ENCODE results near the gene RAET1E.
"Not testable (repeated sequence)": the region's sequence is repeated elsewhere in the genome, so short reads cannot be mapped to it uniquely, and the experiment has no call there.

Gene RAET1E

DNA sequence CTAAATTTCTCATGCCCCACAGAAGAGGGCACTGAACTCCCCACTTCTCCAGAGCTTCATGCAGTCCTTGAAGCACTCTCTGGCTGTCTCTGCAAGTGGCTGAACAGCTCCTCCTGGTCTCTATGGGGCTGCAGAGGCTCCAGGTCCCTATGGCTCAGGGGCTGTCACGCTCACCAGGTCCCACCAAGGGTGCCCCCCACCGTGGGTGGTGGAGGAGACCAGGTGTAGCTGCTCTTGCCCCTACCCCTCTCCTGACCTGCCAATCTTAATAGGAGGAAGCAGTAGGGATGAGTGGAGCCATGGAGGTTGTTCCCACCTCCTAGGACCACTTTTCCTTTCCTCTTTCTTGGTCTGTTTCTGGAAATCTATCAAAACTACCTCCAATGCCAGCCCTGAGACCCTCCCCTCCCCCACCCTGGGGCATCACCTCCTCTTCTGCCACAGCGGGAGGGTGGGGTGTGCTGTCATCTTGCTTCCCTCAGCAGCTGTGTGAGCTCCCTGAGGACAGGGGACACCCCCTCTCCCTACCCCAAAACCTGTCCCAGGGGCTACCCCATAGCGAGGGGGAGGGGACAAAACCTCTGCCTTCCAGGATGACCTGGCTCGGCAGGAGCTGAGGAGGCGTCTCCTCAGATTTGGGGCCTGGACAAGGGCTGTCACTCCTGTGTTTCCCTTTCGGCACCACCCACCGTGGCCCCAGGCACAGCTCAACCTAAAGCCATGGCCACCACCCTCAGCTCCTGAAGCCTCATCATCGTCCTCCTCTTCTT lies 12.0 kb upstream of the RAET1E start:
- DNase-seq (ENCODE audit: low spot score) = no peak

DNA sequence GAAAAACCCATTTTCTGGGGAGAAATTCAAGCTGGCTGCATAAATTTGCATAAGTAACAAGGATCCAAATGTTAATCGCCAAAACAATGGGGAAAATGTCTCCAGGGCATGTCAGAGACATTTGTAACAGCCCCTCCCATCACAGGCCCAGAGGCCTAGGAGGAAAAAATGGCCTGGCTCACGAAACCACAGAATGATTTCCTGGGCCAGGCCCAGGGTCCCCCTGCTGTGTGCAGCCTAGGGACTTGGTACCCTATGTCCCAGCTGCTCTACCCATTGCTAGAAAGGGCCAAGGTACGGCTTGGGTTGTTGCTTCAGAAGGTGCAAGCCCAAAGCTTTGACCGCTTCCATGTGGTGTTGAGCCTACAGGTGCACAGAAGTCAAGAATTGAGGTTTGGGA lies 10.6 kb upstream of the RAET1E start:
- not testable (repeated sequence) for DNase-seq (ENCODE audit: low spot score)

DNA sequence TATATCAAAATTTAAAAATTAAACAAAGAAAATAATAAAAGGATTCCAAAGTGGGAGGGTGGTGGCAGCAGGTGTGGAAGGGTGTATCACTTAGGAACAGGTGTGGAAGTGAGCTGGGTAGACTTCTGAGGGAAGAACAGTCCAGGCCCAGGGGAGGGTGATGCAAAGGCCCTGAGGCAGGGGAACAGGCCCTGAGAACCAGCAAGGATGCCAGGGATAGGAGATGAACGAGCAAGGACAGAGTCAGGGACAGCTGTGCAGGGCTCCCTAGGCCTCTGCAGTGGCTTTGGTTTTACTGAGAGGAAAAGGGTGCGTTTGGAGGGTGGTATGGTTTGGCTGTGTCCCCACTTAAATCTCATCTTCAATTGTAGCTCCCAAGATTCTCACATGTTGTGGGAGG lies 9.4 kb upstream of the RAET1E start:
- DNase-seq (ENCODE audit: low spot score) = no peak

DNA sequence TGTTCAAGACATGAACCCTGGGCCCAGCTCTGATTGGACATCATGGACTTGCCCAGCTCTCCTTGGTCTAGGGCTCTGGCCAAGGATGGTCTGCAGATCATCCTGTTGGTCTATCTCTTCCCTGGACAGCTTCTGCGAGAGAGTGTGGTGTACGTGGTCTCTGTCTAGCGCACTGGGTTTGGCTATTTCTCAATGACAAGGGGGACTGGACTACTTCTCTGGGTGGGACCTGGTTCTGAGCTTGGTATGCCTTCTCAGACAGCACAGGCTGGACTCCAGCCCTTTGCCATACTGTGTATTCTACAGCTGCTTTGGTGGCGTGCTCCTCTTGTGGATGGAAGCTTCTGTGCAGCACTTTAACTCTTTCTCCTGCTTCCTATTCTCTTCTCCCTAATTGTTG lies 8.5 kb upstream of the RAET1E start:
- no peak for DNase-seq (ENCODE audit: low spot score)

DNA sequence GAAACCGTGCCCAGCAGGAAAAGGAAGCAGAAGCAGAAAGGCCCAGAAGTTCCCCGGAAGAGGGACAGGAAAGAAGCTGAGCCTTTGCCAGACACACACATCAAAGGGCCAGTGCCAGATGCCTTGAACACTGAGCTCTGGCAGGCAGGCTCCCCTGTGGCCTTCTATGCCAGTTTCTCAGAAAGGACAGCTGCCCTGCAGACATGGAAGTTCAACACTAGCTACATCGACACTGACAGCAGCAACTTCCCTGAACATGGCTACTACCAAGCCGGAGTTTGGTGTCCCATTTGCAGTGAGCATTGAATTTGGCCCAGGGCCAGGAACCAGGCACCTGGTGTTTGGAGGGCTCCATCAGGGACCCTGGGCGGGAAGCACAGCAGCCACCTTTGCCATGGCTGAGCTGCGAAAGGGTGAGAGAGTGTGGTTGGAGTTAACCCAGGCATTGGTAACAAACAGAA lies 8.0 kb upstream of the RAET1E start:
- no peak for DNase-seq (ENCODE audit: low spot score)

DNA sequence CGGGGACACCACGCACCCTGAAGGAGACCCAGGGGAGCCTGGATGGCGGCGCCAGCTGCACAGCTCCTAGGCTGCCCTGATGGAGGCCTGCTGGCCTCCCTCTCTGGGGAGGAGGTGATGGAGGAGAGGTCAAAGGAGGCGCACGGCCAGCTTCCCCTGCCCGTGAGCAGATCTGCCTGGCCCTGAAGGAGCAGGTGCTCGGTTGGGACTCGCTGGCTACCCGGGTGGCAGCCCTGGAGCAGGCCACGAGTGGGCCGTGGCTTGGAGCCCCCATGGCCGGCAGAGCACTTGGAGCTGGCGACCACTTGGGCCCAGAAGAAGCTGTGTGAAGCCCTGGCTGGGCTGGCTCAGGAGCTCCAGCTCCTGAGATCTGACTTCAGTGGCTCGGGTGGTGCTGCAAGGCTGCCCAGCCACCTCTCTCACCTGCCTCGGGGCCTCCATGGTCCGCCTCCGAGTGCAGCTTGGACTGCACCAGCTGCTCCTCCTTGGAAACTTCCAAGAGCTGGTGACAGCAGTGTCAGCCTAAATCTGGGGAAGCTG lies 7.5 kb upstream of the RAET1E start:
- DNase-seq (ENCODE audit: low spot score) = no peak

DNA sequence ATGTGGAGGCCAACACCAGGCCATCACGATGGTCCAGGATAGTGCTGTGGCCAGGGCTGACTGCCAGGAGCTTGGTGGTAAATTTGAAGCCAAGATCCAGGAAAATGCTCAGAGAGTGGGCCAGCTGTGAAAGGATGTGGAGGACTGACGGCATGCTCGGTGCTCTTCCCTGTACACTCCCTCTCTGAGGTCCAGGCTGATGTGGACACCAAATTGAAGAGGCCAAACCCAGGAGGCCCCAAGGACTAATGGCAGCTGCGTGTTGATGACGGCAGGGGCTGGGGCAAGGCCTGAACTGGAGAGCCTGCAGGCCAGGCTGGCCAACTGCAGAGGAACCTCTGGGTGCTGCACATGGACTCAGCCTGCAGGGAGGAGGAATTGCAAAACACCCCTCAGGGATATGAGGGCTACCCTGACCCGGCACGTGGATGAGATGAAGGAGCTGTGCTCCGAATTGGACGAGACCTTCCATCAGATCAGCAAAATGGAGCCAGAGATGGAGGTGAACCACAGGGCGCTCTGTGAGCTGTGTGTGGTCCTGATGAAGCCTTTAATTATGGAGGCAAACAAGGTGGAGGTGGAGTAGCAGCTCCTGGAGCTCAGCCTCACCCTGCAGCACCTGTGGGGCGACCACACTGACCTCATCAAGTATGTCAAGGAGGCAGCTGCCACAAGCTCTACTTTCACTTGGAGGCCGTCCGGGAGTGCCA lies 6.9 kb upstream of the RAET1E start:
- no peak for DNase-seq (ENCODE audit: low spot score)

DNA sequence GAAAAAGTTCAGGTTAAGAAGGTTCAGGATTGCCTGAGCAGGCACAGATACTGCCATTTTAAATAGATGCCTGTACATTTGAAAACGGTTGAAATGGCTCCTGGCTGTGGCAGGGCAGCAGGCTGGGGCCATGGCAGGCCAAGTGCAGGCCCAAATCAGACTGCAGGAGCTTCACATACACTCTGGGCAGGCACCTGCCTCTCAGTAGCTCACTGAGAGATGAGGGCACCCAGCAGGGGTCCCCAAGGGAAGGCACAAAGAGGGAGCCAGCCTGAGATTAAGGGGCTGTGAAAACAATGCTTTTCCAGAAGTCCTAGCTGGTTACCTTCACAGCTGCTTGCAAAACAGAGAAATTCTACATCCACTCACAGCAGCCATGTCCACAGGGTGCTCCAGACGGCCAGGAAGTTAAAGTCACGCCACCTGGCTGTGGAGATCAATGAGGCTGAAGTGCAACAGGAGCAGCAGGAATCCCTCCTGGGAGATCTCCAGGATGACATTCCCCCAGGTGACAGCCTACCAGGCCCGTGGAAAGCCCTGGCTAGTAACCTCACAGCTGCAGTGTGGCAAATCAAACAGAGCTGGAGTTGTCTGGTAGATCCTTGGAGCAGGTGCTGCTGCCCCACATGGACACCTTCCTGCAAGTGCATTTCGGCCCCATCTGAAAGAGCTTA lies 6.2 kb upstream of the RAET1E start:
- no peak for DNase-seq (ENCODE audit: low spot score)

DNA sequence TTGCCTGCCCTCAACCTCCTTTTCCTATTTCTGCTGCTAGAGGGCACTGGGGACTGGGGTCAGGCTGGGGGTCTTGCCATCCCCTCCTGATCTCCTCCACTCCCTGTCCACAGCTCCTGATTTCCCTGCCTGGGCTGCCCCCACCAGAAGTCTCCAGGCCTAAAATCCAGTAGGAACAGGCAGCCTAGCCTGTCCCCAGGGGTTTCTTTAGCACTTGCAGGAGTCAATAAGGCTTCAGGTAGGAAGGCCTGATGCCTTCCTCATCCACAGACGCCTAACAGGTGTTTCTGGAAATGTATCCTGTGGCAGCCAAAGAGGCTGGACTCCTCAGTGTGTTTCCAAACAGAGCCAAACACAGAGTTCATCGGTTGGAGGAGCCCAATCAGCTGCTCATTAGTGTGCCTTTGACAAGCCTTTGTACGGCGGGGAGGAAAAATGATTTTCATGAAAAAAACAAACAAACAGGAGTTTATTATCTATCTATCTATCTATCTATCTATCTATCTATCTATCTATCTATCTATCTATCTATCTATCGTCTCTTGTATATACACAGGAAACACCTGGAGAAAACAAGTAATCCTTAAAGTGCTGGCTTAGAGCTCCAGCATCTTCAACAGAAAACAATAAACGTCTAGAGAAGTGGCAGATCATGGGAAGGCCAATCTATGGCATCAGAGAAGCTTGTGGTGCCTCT lies 3.7 kb upstream of the RAET1E start:
- no peak for DNase-seq (ENCODE audit: low spot score)

DNA sequence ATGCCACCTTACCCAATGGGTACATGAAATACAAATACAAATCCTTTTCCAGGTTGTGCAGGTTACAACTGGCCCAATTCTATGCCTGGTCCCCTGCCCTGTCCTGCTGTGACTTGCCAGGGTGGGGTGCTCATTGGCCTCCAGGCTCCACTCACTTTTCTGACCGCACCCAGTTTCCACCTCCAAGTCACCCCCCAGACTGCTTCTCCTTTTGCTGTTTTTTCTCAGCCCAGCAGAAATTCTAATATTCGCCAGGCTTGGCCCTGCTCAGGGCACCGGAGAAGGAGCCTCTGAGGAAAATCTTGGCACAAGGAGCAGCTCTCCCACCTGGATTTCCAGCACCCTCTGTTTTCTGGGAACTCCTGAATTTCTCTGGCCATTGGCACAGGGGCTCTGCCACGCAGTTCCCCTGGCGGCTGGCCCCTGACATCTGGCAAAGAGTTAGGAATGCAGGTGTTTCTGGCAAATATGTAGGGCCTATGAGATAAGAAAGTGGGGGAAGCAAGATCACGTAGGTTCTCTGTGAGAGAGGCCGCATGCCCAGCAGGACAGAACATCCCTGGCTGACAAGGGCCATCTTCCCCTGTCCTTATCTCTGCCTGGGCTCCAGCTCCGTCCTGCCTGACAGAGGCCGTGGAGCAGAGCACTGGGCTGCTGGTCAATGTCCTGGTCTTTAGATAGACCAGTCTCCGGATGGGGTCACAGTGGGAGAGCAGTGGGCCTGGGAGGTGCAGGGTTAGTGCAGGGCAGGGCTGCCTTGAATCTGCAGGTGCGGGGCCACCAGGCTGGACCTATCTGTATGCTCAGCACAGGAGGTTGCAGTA lies 2.9 kb upstream of the RAET1E start:
- DNase-seq (ENCODE audit: low spot score) = no peak

DNA sequence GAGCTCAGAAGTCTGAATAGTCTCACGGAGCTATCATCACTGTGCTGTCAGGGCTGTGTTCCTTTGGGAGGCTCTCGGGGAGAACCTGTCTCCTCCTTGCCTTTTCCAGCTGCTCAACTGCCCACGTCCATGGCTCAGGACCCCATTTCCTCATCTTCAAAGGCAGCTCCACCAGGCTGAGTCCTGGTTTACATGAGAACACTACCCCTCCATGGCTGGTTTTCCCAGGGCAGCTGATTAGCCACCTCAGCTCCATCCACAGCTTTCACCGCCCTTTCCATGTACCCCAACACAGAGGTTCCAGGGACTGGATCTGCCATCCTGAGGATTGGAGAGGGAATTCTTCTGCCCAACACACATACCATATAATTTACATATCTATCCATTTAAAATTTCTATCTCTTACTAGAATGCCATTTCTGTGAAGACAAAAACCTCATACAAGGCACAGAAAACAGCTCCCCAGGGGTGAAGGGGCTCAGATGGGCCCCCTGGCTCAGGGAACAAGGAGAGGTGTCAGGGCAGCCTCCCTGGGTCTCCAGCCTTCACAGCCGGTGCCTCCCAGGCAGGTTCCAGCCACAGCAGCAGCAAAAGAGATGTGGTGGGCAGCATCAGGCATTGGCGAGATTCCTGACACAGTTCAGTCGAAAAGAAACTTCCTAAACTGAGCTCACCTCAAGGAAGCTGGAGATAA lies 2.2 kb upstream of the RAET1E start:
- no peak for DNase-seq (ENCODE audit: low spot score)

DNA sequence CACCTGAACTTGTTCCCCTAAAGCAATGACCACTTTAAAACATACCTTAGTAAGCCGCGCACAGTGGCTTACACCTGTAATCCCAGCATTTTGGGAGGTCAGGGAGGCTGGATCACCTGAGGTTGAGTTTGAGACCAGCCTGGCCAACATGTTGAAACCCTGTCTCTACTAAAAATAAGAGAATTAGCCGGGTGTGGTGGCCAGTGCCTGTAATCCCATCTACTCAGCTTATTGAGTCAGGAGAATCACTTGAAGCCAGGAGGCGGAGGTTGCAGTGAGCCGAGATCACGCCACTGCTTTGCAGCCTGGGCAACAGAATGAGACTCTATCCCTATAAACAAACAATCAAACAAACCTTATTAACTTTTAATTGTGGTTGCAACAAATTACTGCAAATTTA lies 1.6 kb upstream of the RAET1E start:
- DNase-seq (ENCODE audit: low spot score) = no peak

DNA sequence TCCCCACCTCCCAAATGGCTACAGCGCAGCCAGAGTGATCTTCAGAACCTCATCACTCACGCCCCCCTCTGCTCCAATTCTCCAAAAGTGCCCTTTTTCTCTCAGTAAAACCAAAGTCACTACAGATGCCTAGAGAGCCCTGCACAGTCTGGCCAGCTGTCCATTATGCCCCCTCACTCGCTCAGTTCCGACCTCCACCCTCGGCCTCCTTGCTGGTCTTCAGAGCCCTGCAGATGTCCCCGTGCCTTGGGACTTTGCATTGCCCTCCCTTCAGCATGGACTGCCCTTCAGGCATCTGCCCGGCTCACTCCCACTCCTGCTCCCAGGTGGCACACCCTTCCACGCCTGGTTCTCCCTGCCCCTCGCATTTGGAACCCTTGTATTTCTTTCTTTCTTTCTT lies 1.1 kb upstream of the RAET1E start:
- no peak for DNase-seq (ENCODE audit: low spot score)

DNA sequence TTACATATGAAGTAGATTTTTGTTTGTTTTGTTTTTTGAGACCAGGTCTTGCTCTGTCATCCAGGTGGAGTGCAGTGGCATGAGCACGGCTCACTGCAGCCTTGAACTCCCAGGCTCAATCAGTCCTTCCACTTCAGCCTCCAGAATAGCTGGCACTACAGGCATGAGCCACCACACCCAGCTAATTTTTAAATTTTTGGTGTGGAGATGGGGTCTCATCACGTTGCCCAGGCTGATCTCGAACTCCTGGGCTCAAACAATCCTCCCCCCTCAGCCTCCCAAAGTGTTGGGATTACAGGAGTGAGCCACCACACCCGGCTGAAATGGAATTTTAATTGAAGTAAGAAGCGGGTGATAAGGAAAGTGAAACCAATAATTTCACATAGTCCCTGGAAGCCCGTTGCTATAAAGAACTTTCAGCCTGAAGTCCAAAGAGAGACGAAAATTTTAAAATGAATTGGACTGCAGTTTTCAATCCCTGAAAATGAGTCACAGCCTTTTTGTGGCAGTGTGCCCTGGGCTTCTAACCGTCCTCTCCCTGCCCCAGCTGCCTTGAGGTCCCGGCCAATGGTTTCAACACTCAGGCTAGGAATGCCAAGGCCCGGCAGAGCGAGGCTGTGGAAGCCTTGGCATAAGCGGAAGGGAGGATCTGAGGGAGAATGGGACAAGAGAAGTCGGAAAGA lies 757 bp downstream of the RAET1E start:
- DNase-seq (ENCODE audit: low spot score) = no peak

DNA sequence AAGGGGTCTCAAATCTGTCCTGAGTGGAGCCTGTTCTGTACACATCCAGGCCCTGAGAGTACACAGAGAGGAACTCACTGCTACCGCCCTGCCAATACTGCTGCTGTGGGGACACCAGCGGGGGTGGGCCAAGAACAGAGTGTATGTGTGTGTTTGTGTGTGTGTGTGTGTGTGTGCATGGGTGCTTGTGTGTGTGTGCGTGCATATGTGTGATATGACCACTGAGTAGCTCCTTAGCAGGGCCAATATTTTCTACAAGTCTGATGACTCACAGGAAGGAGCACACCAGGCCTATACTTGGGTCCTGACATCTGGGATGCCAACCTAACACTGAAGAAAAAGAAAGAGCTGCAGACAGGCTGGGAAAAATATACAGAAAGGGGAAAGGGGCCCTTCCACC lies 1.4 kb downstream of the RAET1E start:
- DNase-seq (ENCODE audit: low spot score) = no peak

DNA sequence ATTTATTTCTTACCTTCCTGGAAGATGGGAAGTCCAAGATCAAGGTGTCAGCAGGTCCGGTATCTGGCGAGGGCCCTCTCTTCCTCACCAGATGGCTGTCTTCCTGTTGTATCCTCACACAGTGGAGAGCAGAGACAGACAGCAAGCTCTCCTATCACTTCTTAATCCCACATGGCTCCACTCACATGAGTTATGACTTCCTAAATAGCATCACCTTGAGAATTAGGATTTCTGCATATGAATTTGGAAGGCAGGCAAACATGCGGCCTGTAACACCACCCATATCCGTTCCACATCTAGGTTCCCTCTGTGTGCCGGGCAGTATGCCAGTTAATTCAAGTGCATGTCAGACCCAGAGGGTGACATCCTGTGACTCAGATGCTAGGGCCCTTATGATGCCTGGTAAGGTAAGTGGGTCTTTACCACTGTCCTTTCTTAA lies 2.1 kb downstream of the RAET1E start:
- DNase-seq (ENCODE audit: low spot score) = peak; percentile 44

DNA sequence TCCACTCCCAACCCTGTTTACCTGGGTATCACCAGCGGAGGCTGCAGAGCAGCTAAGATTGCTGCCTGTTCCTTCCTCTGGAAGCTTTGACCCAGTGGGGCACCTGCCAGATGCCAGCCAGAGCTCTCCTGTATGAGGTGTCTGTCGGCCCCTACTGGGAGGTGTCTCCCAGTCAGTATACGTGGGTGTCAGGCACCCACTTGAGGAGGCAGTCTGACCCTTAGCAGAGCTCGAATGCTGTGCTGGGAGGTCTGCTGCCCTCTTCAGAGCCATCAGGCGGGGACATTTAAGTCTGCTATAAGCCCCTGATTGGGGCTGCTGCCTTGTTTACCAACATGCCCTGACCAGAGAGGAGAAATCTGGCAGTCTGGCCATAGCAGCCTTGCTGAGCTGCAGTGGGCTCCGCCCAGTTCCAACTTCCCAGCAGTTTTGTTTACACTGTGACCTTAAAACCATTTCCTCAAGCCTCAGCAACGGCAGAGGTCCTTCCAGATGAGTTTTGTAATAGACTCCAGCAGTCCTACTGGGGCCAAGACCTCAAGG lies 2.8 kb downstream of the RAET1E start:
- no peak for DNase-seq (ENCODE audit: low spot score)

DNA sequence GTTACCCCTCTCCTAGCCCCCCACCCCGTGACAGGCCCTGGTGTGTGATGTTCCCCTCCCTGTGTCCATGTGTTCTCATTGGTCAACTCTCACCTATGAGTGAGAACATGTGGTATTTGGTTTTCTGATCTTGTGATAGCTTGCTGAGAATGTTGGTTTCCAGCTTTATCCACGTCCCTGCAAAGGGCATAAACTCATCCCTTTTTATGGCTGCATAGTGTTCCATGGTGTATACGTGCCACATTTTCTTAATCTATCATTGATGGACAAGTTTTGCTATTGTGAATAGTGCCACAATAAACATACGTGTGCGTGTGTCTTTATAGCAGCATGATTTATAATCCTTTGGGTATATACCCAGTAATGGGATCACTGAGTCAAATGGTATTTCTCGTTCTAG lies 6.0 kb downstream of the RAET1E start:
- not testable (repeated sequence) for DNase-seq (ENCODE audit: low spot score)

DNA sequence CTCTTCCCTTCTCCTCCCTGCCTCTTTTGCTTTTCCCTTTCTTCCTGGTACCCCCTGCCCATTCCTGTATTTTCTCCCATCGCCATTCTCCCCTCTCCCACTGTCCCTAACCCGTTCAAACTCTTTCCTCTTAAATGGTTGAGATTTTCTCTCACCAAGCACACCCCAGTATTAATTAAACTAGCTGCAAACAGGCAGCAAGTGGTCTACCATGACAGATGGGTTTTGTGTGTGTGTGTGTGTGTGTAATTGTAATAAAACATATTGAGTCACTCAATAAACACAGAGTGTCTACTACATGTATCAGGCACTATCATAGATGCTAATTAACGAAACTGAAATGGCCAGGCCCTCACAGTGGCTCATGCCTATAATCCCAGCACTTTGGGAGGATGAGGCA lies 6.7 kb downstream of the RAET1E start:
- no peak for DNase-seq (ENCODE audit: low spot score)

DNA sequence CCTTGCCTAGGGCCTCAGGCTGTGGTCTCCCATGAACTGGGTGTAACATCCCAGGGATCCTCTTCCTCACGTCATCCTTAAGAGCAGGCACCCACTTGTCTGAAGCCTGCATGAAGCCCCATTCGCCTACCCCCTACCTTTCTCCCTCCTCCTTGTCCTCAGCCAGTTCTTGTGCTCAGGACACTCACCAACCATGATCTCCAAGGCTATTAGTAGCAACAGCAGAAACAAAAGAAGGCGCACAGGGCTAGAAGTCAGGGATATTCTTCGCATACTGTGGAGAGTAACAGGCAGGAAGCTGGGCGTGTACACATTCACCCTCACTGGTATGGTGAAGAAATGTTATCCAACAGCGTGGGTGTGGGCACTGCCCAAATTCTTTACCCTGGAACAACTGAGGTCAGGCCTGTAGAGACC lies 7.3 kb downstream of the RAET1E start:
- DNase-seq (ENCODE audit: low spot score) = no peak

All from CD4-positive, alpha-beta T cell treated with Interleukin-6 at 100 ng/mL for 8 hours (primary cell).